T1000 (cell line): ENCODE data around the gene RASL10A.

ENCODE experiments used
- DNase-seq: peaks from one replicate; lab custom pipeline; 2025; ENCODE audit warnings: mixed read lengths; lab: John Stamatoyannopoulos, UW

RASL10A gene

GRCh38 chr22:29338398-29338797, 22.9 kb upstream of the RASL10A start:
- no peak for DNase-seq

- no peak for DNase-seq
Observed at GRCh38 chr22:29337631-29338284, 22.3 kb upstream of the RASL10A start.

- no peak for DNase-seq
Observed at GRCh38 chr22:29336751-29337490, 21.4 kb upstream of the RASL10A start.

GRCh38 chr22:29335656-29336055, 20.2 kb upstream of the RASL10A start:
- DNase-seq = no peak

GRCh38 chr22:29334696-29335344, 19.3 kb upstream of the RASL10A start:
- no peak for DNase-seq

- DNase-seq = no peak
Observed at GRCh38 chr22:29334148-29334547, 18.7 kb upstream of the RASL10A start.

- no peak for DNase-seq
Observed at GRCh38 chr22:29332886-29333496, 17.5 kb upstream of the RASL10A start.

GRCh38 chr22:29331658-29332300, 16.3 kb upstream of the RASL10A start:
- DNase-seq = no peak

GRCh38 chr22:29331213-29331612, 15.7 kb upstream of the RASL10A start:
- DNase-seq = no peak

- no peak for DNase-seq
Observed at GRCh38 chr22:29330753-29331152, 15.3 kb upstream of the RASL10A start.

GRCh38 chr22:29330291-29330690, 14.8 kb upstream of the RASL10A start:
- no peak for DNase-seq

GRCh38 chr22:29329581-29329980, 14.1 kb upstream of the RASL10A start:
- DNase-seq = no peak

GRCh38 chr22:29328566-29329500, 13.3 kb upstream of the RASL10A start:
- DNase-seq = no peak

GRCh38 chr22:29328055-29328454, 12.6 kb upstream of the RASL10A start:
- no peak for DNase-seq

- no peak for DNase-seq
Observed at GRCh38 chr22:29327089-29327764, 11.7 kb upstream of the RASL10A start.

GRCh38 chr22:29326481-29326880, 11.0 kb upstream of the RASL10A start:
- no peak for DNase-seq

GRCh38 chr22:29325785-29326315, 10.4 kb upstream of the RASL10A start:
- no peak for DNase-seq

- no peak for DNase-seq
Observed at GRCh38 chr22:29325356-29325755, 9.9 kb upstream of the RASL10A start.

GRCh38 chr22:29323641-29324040, 8.1 kb upstream of the RASL10A start:
- no peak for DNase-seq

- no peak for DNase-seq
Observed at GRCh38 chr22:29320546-29320945, 5.0 kb upstream of the RASL10A start.
